ENCODE data around the gene ERC1.
"Not testable (repeated sequence)": the region's sequence is repeated elsewhere in the genome, so short reads cannot be mapped to it uniquely, and the experiment has no call there.

ERC1 gene

GRCh38 chr12:1297639-1298175, 306.7 kb downstream of the ERC1 start:
- H3K27ac ChIP-seq = no peak overlapping the region
- no peak overlapping the region for H3K4me3 ChIP-seq

DNA sequence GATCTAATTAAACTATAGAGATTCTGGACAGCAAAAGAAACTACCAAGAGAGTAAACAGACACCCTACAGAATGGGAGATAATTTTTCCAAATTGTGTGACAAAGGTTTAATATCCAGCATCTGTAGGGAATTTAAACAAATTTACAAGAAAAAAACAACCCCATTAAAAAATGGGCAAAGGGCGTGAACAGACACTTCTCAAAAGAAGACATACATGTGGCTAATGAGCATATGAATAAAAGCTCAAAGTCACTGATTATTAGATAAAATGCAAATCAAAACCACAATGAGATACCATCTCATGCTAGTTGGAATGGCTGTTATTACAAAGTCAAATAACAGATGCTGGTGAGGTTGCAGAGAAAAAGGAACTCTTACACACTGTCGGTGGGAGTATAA, 309.4 kb downstream of the ERC1 start:
- Histone ChIP-seq H3K27ac (no peak overlapping the region), H3K4me3 (no peak overlapping the region)

DNA sequence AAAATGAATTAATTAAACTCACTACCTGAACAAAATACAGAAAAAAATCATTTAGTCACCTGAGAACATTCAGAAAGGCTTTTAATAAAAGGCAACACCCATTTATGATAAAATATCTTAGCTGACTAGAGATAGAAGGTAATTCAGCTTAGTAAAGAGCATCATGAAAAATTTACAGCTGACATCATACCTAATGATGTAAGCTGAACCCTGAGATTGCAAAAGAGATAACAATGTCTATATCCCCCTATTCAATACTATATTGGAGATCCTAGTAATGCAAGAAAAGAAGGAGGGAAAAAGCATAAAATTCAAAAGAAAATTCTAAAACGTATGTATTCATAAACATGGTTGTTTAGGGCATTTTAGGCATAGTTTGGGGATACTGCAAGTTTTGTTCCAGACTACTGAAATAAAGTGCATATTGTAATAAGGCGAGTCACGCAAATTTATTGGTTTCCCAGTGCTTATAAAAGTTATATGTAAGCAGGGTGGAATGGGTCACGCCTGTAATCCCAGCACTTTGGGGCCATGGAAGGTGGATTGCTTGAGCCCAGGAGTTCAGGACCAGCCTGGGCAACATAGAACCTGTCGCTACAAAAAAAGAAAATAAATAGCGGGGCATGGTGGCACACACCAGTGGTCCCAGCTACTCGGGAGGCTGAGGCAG, 311.3 kb downstream of the ERC1 start:
- Histone ChIP-seq H3K27ac (no peak overlapping the region), H3K4me3 (no peak overlapping the region)

DNA sequence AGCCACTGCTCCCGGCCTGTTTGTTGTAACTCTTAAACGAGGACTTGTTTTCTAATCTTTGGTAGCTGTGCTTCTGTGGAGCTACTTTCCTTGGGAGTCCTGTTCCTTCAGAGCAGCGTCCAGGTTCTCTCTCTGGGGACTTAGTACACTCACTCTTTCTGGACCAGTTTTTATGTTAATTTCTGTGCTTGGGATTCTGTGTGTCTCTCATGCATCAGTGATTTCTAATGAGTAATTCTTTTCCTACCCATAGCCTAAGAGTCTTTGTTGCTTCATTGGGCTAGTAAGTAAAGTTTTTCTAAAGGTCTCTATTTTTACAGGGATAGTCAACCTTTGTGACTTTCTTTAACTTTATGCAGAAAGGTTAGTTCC, 314.0 kb downstream of the ERC1 start:
- H3K4me3 ChIP-seq = no peak overlapping the region
- H3K27ac ChIP-seq = peak overlapping the region in 2 of 21 experiments; percentile 6 to 36

GRCh38 chr12:1305791-1306500, 314.9 kb downstream of the ERC1 start:
- H3K4me3 ChIP-seq = no peak overlapping the region
- H3K27ac ChIP-seq = peak overlapping the region in 4 of 21 experiments; percentile 0 to 24 (median 12)

DNA sequence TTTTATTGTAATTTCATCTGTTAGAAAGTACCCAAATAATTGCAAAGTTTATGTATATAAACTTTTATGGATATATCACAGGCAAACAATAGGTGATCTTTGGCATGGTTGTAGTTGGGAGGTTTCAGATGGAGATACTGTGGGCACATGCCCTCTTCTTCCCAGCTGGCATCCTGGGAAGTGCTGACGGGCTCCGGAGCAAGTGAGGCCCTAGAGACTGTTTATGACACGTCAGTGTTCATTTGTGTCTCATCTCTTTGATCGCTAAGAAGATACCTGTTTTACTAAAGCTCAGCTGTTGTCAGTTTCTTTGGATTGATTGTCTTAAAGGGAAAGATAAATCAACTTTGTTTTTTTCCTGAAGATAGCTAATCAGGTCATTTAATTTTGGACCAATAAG, 315.8 kb downstream of the ERC1 start:
- no peak overlapping the region for H3K4me3 ChIP-seq

GRCh38 chr12:1307796-1308195, 316.8 kb downstream of the ERC1 start:
- Histone ChIP-seq H3K4me3 (no peak overlapping the region), H3K27ac (no peak overlapping the region)

More for the DNA sequence above, 315.8 kb downstream of the ERC1 start:
- H3K27ac ChIP-seq = peak overlapping the region in 1 of 21 experiments; percentile 2

DNA sequence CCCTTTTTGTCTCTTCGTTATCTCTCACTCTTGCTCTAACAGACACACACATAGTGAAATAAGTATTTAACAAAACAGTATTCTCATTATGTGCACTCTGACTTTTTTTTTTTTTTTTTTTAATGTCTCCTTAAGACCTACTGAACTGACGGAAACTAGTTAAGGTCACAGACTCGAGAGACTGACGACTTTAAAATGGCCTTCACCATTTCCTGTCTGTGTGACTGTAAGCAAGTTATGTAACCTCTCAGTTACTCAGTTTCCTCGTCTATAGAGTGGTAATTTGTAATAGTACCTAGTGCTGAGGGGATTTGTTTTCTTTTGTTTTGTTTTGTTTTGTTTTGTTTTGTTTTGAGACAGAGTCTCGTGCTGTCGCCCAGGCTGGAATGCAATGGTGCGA, 318.6 kb downstream of the ERC1 start:
- Histone ChIP-seq H3K27ac (no peak overlapping the region), H3K4me3 (no peak overlapping the region)

- H3K27ac ChIP-seq = no peak overlapping the region
- no peak overlapping the region for H3K4me3 ChIP-seq
Measured at GRCh38 chr12:1310653-1311052, 319.6 kb downstream of the ERC1 start.

GRCh38 chr12:1311145-1311544, 320.1 kb downstream of the ERC1 start:
- Histone ChIP-seq H3K4me3 (no peak overlapping the region), H3K27ac (no peak overlapping the region)

- no peak overlapping the region for H3K27ac ChIP-seq
- no peak overlapping the region for H3K4me3 ChIP-seq
Measured at GRCh38 chr12:1313906-1314305, 322.9 kb downstream of the ERC1 start.

DNA sequence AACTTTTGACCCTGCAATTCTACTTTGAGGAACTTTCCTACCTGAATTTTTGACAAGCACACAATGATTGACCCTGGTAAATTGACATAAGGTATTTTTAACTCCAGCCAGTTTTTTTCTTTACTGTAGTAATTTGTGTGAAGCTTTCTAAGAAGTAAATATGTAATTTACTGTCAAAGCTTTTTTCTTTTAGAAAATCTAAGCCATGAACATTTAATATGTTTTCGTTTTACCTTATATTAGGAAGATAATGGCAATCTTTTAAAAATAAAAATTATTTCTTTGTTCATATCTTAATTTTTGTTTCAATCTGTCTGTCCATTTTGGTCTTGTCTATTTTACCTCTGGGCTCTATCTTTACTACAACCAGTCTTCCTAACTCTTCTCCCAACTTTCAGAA, 323.5 kb downstream of the ERC1 start:
- H3K27ac ChIP-seq = no peak overlapping the region
- H3K4me3 ChIP-seq = no peak overlapping the region

DNA sequence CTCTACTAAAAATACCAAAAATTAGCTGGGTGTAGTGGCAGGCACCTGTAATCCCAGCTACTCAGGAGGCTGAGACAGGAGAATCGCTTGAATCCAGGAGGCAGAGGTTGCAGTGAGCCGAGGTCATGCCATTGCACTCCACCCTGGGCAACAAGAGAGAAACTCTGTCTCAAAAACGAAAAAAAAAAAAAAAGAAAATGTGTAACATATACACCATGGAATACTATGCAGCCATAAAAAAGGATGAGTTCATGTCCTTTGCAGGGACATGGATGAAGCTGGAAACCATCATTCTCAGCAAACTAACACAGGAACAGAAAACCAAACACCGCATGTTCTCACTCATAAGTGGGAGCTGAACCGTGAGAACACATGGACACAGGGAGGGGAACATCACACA, 326.0 kb downstream of the ERC1 start:
- not testable (repeated sequence) for H3K4me3 ChIP-seq, H3K27ac ChIP-seq

DNA sequence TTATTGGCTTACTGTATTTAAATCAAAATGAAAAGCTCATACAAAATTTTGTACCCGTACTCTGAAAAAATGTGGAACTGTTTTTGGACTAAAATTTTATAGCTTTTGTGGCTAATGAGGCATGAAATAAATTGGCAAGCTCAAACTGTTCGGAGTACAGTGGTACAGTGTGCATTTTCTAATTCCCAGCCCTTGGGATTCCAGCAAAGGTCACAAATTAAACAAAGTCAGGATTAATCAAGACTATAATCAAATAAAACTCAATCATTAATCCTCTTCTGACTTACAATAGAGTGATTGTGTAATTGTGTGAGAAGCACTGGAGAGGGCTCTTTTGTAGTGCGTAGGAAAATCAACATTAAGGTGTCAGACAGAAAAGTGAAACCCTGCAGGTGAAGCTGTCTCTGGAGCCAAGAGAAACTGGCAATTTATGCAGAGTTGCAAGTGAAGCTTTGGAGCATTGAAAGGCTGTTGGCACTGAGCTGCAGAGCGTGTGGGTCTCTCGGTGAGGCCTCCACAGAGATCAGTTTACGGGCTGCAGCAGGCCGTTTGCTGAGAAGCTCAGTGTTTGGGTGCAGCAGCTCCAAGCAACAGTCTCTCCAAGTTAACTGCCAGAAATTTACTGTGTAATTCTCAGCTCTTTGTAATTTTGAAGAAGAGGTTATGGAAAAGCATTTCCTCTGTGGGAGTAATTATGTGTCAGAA, 327.5 kb downstream of the ERC1 start:
- Histone ChIP-seq H3K27ac (peak overlapping the region in 11 of 21 experiments; percentile 11 to 57 (median 40)), H3K4me3 (no peak overlapping the region)

DNA sequence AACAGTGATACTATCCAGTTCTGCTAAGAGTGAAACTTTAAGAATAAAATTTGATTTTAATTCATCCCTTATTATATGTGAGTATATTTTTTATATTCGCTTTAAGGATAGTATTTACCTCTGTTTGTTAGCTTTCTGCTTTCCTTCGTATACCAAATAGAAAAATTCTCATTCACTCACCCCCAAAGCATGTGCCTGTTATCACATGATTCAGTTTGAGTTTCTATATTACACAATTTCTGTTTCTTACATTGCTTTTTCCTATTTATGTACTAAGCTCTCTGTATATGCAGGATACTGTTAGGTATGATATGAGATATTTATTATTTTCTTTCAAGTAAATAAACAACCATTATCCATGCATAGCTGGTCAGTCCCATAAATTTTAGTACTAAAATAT, 328.2 kb downstream of the ERC1 start:
- no peak overlapping the region for H3K4me3 ChIP-seq
- peak overlapping the region in 11 of 21 experiments; percentile 11 to 57 (median 40) for H3K27ac ChIP-seq

- Histone ChIP-seq H3K4me3 (no peak overlapping the region), H3K27ac (peak overlapping the region in 1 of 21 experiments; percentile 27)
Measured at GRCh38 chr12:1320021-1320420, 329.0 kb downstream of the ERC1 start.

DNA sequence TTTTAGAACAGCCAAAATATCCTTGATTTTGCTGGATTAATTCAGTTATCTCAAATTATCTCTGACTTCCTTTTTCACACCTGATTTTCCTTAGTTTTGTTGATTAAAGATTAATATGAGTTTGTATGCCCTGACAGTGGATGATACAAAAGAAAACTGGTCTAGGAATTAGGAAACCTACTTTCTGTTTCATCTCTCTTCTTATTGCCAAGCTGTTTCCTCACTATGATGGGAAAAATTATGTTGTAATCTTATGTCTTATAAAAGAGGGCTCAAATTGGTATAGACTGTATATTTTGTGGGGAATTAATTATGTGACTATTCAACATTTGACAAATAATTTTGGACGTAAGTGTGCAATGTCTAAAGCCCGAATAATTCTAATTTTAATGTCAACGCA, 331.8 kb downstream of the ERC1 start:
- H3K27ac ChIP-seq = no peak overlapping the region

DNA sequence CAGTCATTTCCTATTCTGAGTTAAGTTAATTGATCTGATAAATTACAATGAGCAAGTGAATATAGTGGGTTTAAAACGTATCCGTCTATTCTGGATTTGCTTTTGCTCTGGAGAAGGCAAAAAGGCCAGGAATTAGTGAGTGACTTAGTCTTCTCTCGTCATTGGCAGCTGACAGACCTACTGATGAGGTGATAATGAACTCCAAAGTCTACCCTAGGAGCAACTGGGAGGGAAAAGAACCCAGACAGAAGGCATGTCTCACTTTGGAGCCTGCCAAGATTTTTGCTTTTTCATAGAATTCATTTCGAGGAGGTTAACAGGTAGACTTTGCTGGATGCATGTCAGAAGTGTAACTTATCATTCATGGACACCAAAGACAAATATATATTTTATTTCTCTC, 333.1 kb downstream of the ERC1 start:
- Histone ChIP-seq H3K4me3 (no peak overlapping the region), H3K27ac (no peak overlapping the region)

More for the DNA sequence above, 331.8 kb downstream of the ERC1 start:
- no peak overlapping the region for H3K4me3 ChIP-seq

DNA sequence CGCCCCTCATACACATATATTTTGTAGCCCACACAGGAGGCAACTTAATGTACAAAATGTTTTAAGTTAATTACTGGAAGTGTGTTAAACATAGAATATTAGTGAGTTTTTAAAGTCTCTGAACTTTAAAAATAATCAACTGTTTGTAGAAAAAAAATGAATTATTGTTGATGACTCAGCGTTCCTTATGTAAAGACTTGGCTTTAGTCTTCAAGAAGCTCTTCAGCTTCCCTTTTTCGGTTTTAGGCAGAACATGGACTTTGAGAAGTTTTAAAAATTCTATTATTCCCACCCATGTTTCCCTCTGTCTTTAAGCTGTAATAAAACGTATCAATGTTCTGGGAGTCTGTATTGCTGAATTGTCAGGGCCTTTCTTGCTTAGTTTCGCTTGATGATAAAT, 333.9 kb downstream of the ERC1 start:
- Histone ChIP-seq H3K27ac (peak overlapping the region in 4 of 21 experiments; percentile 0 to 49 (median 39)), H3K4me3 (no peak overlapping the region)

GRCh38 chr12:1325666-1326065, 334.6 kb downstream of the ERC1 start:
- no peak overlapping the region for H3K27ac ChIP-seq
- no peak overlapping the region for H3K4me3 ChIP-seq

- H3K4me3 ChIP-seq = no peak overlapping the region
- H3K27ac ChIP-seq = no peak overlapping the region
Measured at GRCh38 chr12:1326258-1326657, 335.2 kb downstream of the ERC1 start.
